HG02759 (cell line): Measurements from ENCODE around the gene SND1.
"Not testable (repeated sequence)": the region's sequence is repeated elsewhere in the genome, so short reads cannot be mapped to it uniquely, and the experiment has no call there.

Experiments used
- ATAC-seq: cut with Tn5 transposase; IDR thresholded peaks from one replicate; pipeline ENCODE4 v1.9.1; 2021; ENCODE audit warnings: mild to moderate bottlenecking, moderate library complexity; ENCODE audit not compliant: unreplicated experiment

Gene SND1

GRCh38 chr7:127652333-127653248 is 597 bp downstream of the SND1 start:
- peak; percentile 22 for ATAC-seq

- ATAC-seq = no peak
These were observed 1.4 kb downstream of the SND1 start for GRCh38 chr7:127653396-127653795.

GRCh38 chr7:127654404-127655394 is 2.7 kb downstream of the SND1 start:
- ATAC-seq = no peak

GRCh38 chr7:127655720-127656119 is 3.7 kb downstream of the SND1 start:
- ATAC-seq = no peak

GRCh38 chr7:127657500-127657899 is 5.5 kb downstream of the SND1 start:
- ATAC-seq = no peak

GRCh38 chr7:127658970-127659630 is 7.1 kb downstream of the SND1 start:
- ATAC-seq = no peak

- ATAC-seq = no peak
These were observed 13.9 kb downstream of the SND1 start for GRCh38 chr7:127665922-127666321.

- no peak for ATAC-seq
These were observed 14.6 kb downstream of the SND1 start for GRCh38 chr7:127666602-127667001.

GRCh38 chr7:127667017-127667670 is 15.2 kb downstream of the SND1 start:
- ATAC-seq = peak; percentile 46

- no peak for ATAC-seq
These were observed 16.0 kb downstream of the SND1 start for GRCh38 chr7:127667759-127668530.

GRCh38 chr7:127671341-127671740 is 19.3 kb downstream of the SND1 start:
- no peak for ATAC-seq

GRCh38 chr7:127673902-127674301 is 21.9 kb downstream of the SND1 start:
- no peak for ATAC-seq

- ATAC-seq = no peak
These were observed 22.4 kb downstream of the SND1 start for GRCh38 chr7:127674361-127674760.

GRCh38 chr7:127674923-127675322 is 22.9 kb downstream of the SND1 start:
- ATAC-seq = not testable (repeated sequence)

GRCh38 chr7:127675721-127676120 is 23.7 kb downstream of the SND1 start:
- ATAC-seq = no peak

GRCh38 chr7:127677433-127678230 is 25.6 kb downstream of the SND1 start:
- ATAC-seq = no peak

- ATAC-seq = no peak
These were observed 26.3 kb downstream of the SND1 start for GRCh38 chr7:127678337-127678736.

GRCh38 chr7:127678947-127679346 is 27.0 kb downstream of the SND1 start:
- ATAC-seq = peak; percentile 82

GRCh38 chr7:127680983-127681382 is 29.0 kb downstream of the SND1 start:
- ATAC-seq = no peak
